SU-DHL-6 (cell line): ENCODE measurements around the gene CLSTN2.

ENCODE experiments used
- H2AFZ ChIP-seq: fragments of 200-600 bp; sonication (generic); 2 replicates; pipeline ENCODE4 v1.6.1; 2014; ENCODE audit warnings: low read depth, mild to moderate bottlenecking, moderate library complexity, mixed read lengths, antibody characterized with exemption, low read length; ENCODE audit not compliant: severe bottlenecking
- H3F3A ChIP-seq: fragments of 200-600 bp; shearing (Covaris generic); 2 replicates; pipeline ENCODE4 v1.6.0; 2016; ENCODE audit warnings: antibody characterized with exemption, mild to moderate bottlenecking; ENCODE audit not compliant: insufficient read depth
- H3K27ac ChIP-seq: fragments of 200-600 bp; sonication (generic); 2 replicates; pipeline ENCODE4 v1.5.1; 2016; ENCODE audit warnings: low read depth, mild to moderate bottlenecking, low read length, moderate library complexity, mixed read lengths
- H3K27me3 ChIP-seq: fragments of 200-600 bp; sonication (generic), shearing (Covaris generic); 2 replicates; pipeline ENCODE4 v1.6.0; 2014; ENCODE audit warnings: mild to moderate bottlenecking, low read length
- H3K36me3 ChIP-seq: fragments of 200-600 bp; sonication (generic); 2 replicates; pipeline ENCODE4 v1.6.1; 2014; ENCODE audit warnings: mild to moderate bottlenecking, low read length, mixed read lengths
- H3K4me2 ChIP-seq: fragments of 300-600, 200-600 bp; shearing (Covaris generic), sonication (generic); 2 replicates; pipeline ENCODE4 v1.6.0; 2014; ENCODE audit warnings: low read length, low read depth, mild to moderate bottlenecking; ENCODE audit not compliant: poor library complexity, severe bottlenecking
- H3K4me3 ChIP-seq: fragments of 200-600 bp; sonication (generic); 2 replicates; pipeline ENCODE4 v1.5.1; 2014; ENCODE audit warnings: antibody characterized with exemption, low read length, mild to moderate bottlenecking, mixed read lengths; ENCODE audit not compliant: insufficient read depth, poor library complexity, severe bottlenecking
- H3K79me2 ChIP-seq: fragments of 200-600 bp; sonication (generic); 2 replicates; pipeline ENCODE4 v1.6.1; 2014; ENCODE audit warnings: mild to moderate bottlenecking, low read length, moderate library complexity; ENCODE audit not compliant: insufficient read depth
- H3K9ac ChIP-seq: fragments of 200-600 bp; sonication (generic); 2 replicates; pipeline ENCODE4 v1.7.0; 2014; ENCODE audit warnings: mild to moderate bottlenecking, low read length
- H3K9me2 ChIP-seq: fragments of 200-600 bp; sonication (generic); replicated peaks from 2 replicates; pipeline ENCODE4 v1.6.1; 2014; ENCODE audit warnings: low read length; ENCODE audit not compliant: insufficient read depth
- H3K9me3 ChIP-seq: fragments of 200-600 bp; sonication (generic); 2 replicates; pipeline ENCODE4 v1.6.1; 2014; ENCODE audit warnings: low read length, mixed read lengths; ENCODE audit not compliant: insufficient read depth
- H4K20me1 ChIP-seq: fragments of 200-600 bp; sonication (generic); 2 replicates; pipeline ENCODE4 v1.6.1; 2014; ENCODE audit warnings: low read depth, mild to moderate bottlenecking, antibody characterized with exemption, low read length, moderate library complexity, mixed read lengths
- EZH2phosphoT487 ChIP-seq: fragments of 200-600 bp; sonication (generic), shearing (Covaris generic); conservative IDR thresholded peaks from 2 replicates; pipeline ENCODE4 v1.6.1; 2018; ENCODE audit warnings: mild to moderate bottlenecking, antibody characterized with exemption, low read length, moderate library complexity, mixed read lengths
- TF ChIP-seq, protein P1 (sequence below): fragments of 200-600 bp; sonication (generic); IDR thresholded peaks from one replicate; pipeline ENCODE4 v1.5.1; 2017; ENCODE audit warnings: antibody characterized with exemption, mild to moderate bottlenecking, low read length, moderate library complexity; ENCODE audit not compliant: insufficient read depth, poor library complexity, severe bottlenecking

Gene CLSTN2

DNA sequence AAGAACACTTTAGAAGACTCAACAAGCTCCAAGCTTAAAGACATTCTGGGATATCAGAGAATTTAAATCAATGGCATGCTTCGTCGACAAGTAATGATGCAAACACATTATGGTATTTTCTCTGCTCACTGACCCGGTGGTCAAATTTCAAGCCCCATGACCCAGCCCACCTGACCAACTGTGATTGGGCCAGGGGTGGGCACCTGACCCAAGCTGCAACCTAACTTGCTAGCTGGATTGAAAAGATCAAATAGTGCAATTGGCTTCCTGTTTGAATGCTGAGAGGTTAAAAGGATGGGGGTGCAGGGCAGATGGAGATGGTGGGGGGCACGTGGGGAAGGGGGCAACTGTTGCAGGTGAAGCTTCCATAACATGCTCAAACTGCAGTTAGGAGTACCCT lies 250.4 kb downstream of the CLSTN2 start:
- no peaks in the 10 kb centered on the region for H3K36me3 ChIP-seq
- H3K4me3 ChIP-seq = no peak overlapping the region
- H3K9ac ChIP-seq = no peak overlapping the region
- no peaks in the 10 kb centered on the region for H4K20me1 ChIP-seq
- TF ChIP-seq, protein P1, sequence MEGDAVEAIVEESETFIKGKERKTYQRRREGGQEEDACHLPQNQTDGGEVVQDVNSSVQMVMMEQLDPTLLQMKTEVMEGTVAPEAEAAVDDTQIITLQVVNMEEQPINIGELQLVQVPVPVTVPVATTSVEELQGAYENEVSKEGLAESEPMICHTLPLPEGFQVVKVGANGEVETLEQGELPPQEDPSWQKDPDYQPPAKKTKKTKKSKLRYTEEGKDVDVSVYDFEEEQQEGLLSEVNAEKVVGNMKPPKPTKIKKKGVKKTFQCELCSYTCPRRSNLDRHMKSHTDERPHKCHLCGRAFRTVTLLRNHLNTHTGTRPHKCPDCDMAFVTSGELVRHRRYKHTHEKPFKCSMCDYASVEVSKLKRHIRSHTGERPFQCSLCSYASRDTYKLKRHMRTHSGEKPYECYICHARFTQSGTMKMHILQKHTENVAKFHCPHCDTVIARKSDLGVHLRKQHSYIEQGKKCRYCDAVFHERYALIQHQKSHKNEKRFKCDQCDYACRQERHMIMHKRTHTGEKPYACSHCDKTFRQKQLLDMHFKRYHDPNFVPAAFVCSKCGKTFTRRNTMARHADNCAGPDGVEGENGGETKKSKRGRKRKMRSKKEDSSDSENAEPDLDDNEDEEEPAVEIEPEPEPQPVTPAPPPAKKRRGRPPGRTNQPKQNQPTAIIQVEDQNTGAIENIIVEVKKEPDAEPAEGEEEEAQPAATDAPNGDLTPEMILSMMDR = no peak
- no peak for TF ChIP-seq EZH2phosphoT487
- H2AFZ ChIP-seq = no peak overlapping the region
- no peak overlapping the region for H3K27ac ChIP-seq
- H3F3A ChIP-seq = no peaks in the 10 kb centered on the region
- no peaks in the 10 kb centered on the region for H3K9me3 ChIP-seq
- no peaks in the 10 kb centered on the region for H3K79me2 ChIP-seq
- H3K27me3 ChIP-seq = no peaks in the 10 kb centered on the region
- H3K4me2 ChIP-seq = no peak overlapping the region
- H3K9me2 ChIP-seq = no peaks in the 10 kb centered on the region

DNA sequence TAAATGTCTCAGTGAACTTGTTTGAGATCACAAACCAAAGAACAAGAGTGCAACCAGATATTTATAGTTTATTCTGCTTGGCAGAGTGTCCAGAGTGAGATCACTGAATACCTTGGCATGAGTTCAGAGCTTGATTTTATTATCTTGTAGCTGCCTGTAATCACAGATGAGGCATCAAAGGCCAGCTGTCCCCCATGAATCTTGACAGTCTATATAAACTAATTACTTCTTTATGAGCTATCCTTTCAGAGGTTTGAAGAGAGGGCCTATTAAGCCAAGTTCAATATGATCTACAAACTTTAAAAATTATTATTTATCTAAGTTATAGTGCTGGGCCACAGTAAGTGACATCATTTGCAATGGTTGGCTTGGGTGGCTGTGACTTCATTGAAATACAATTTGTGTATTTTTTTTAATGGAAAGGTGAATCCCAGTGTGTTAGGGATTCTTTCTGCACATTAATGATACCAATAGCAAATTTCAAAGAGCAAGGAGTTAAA lies 251.5 kb downstream of the CLSTN2 start:
- TF ChIP-seq EZH2phosphoT487 = no peak
- TF ChIP-seq, protein P1 = no peak
- no peak overlapping the region for H3K4me2 ChIP-seq
- no peak overlapping the region for H2AFZ ChIP-seq
- H3K9ac ChIP-seq = no peak overlapping the region
- no peaks in the 10 kb centered on the region for H3K9me2 ChIP-seq
- no peaks in the 10 kb centered on the region for H3K79me2 ChIP-seq
- no peaks in the 10 kb centered on the region for H4K20me1 ChIP-seq
- no peaks in the 10 kb centered on the region for H3K9me3 ChIP-seq
- H3K36me3 ChIP-seq = no peaks in the 10 kb centered on the region
- no peak overlapping the region for H3K27ac ChIP-seq
- H3K4me3 ChIP-seq = no peak overlapping the region
- no peaks in the 10 kb centered on the region for H3F3A ChIP-seq
- H3K27me3 ChIP-seq = no peaks in the 10 kb centered on the region

DNA sequence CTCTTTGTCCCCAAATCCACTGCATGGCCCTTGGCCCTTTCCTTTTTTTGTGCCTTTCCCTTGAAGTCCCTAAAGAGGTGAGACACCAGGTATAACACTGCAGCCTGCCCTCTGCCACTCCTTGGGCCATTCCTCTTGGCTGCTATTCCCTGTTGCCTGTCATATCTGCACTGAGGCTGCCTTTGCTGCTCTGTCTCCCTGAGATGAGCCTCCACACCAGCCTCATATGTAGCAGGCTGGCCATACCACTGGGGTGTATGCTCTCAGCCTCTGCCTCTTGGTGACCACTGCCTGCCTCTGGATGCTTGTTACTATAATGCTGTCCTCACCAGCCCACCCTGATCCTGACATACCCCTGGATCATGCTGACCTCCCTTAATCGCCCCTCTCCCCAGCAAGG lies 252.0 kb downstream of the CLSTN2 start:
- Histone ChIP-seq H3K36me3 (no peaks in the 10 kb centered on the region), H3K79me2 (no peaks in the 10 kb centered on the region), H3K27me3 (no peaks in the 10 kb centered on the region)

More for the DNA sequence above, 252.0 kb downstream of the CLSTN2 start:
- Histone ChIP-seq H3K9ac (no peak overlapping the region), H3K4me2 (no peak overlapping the region), H3K9me2 (no peaks in the 10 kb centered on the region), H4K20me1 (no peaks in the 10 kb centered on the region), H3F3A (no peaks in the 10 kb centered on the region), H3K27ac (no peak overlapping the region), H2AFZ (no peak overlapping the region), H3K4me3 (no peak overlapping the region), H3K9me3 (no peaks in the 10 kb centered on the region)
- TF ChIP-seq, protein P1 = no peak
- TF ChIP-seq EZH2phosphoT487 = no peak
